ENCODE data around the gene GLI3.

GRCh38 chr7:42012786-42013360 is 224.1 kb downstream of the GLI3 start:
- TF ChIP-seq CTCF (conservative IDR thresholded peaks at IDR 0.05 in 1 of 2, IDR thresholded peaks at IDR 0.05 in 1 of 2; ENCODE audit: extremely low read depth in 1 of 2, insufficient read depth in 1 of 2, low read depth in 1 of 2, low read length in 2 of 2) (no peak), EZH2 (IDR thresholded peaks at IDR 0.05; ENCODE audit: borderline replicate concordance, low read length) (no peak)
